RPMI7951 (cell line): ENCODE measurements around the gene ZNF319. TPM values are rescaled to one million over a fixed set of nuclear protein-coding genes. Genes with fewer than 3 reads are reported as not detected.
A peak's percentile ranks its signal among the peaks of the same experiment; 100 is the strongest.

Experiments used
- DNase-seq: peaks from one replicate; pipeline ENCODE4 v3.0.0-alpha.2; 2012; ENCODE audit warnings: low read depth
- total RNA-seq: library from RNA; depleted of rRNA; stranded (reverse); fragments of >200 nt; shearing (Covaris generic); gene quantifications from 2 replicates; pipeline ENCODE4 v1.2.3, GENCODE V29; 2014

ZNF319 gene
- total RNA-seq, 1 experiment from 2014 or later: 1.1 TPM

GRCh38 chr16:58037365-58038057 is 37.0 kb upstream of the ZNF319 start:
- no peak for DNase-seq

- DNase-seq: no peak
Observed at GRCh38 chr16:58036943-58037342, 36.5 kb upstream of the ZNF319 start.

- DNase-seq: no peak
Observed at GRCh38 chr16:58035356-58036170, 35.1 kb upstream of the ZNF319 start.

- no peak for DNase-seq
Observed at GRCh38 chr16:58034774-58035173, 34.3 kb upstream of the ZNF319 start.

- no peak for DNase-seq
Observed at GRCh38 chr16:58034128-58034685, 33.7 kb upstream of the ZNF319 start.

GRCh38 chr16:58032710-58033293 is 32.3 kb upstream of the ZNF319 start:
- DNase-seq: no peak

GRCh38 chr16:58031016-58031800 is 30.7 kb upstream of the ZNF319 start:
- no peak for DNase-seq

GRCh38 chr16:58030136-58030840 is 29.8 kb upstream of the ZNF319 start:
- DNase-seq: no peak

- no peak for DNase-seq
Observed at GRCh38 chr16:58029410-58029809, 28.9 kb upstream of the ZNF319 start.

- peak; percentile 57 for DNase-seq
Observed at GRCh38 chr16:58028541-58029070, 28.1 kb upstream of the ZNF319 start.

GRCh38 chr16:58027916-58028455 is 27.5 kb upstream of the ZNF319 start:
- no peak for DNase-seq

- peak; percentile 28 for DNase-seq
Observed at GRCh38 chr16:58027161-58027915, 26.9 kb upstream of the ZNF319 start.

GRCh38 chr16:58026705-58027160 is 26.3 kb upstream of the ZNF319 start:
- DNase-seq: no peak

- DNase-seq: peak; percentile 54
Observed at GRCh38 chr16:58026139-58026704, 25.8 kb upstream of the ZNF319 start.

- peak; percentile 61 for DNase-seq
Observed at GRCh38 chr16:58025351-58026138, 25.1 kb upstream of the ZNF319 start, which contains the start of gene MMP15. TSS of gene MMP15 (plus strand) at chr16:58025754. CDS start at chr16:58026351, 597 bp downstream.

GRCh38 chr16:58024486-58025350 is 24.2 kb upstream of the ZNF319 start:
- DNase-seq: peak; percentile 20
